Bronchial epithelial cell (primary cell): ENCODE measurements around the gene RAB3IL1. TPM values are rescaled to one million over a fixed set of nuclear protein-coding genes. Genes with fewer than 3 reads are reported as not detected.

Experiments
- DNase-seq: peaks from one replicate; pipeline ENCODE4 v3.0.0-alpha.2; 2010; ENCODE audit warnings: low read depth
- FAIRE-seq: peaks from 2 replicates; lab custom pipeline; 2011; peaks lifted over from hg19 to GRCh38; lab: Jason Lieb, UNC
- H3K27me3 ChIP-seq: 2 replicates; pipeline ENCODE4 v1.5.1; 2011; ENCODE audit warnings: low read length; ENCODE audit not compliant: control insufficient read depth, insufficient read depth
- H3K36me3 ChIP-seq: 2 replicates; pipeline ENCODE4 v1.5.1; 2011; ENCODE audit warnings: low read length; ENCODE audit not compliant: control insufficient read depth, insufficient read depth
- H3K4me3 ChIP-seq: 2 replicates; pipeline ENCODE4 v1.5.1; 2011; ENCODE audit warnings: mild to moderate bottlenecking, low read depth, low read length, control low read depth
- CTCF ChIP-seq: IDR thresholded peaks from 2 replicates; pipeline ENCODE4 v1.5.1; 2011; ENCODE audit warnings: mild to moderate bottlenecking, moderate library complexity, low read length, control low read depth, inconsistent platforms; ENCODE audit not compliant: insufficient read depth, severe bottlenecking
- total RNA-seq: library from RNA; depleted of rRNA; stranded (reverse); fragments of >200 nt; gene quantifications from 2 replicates; pipeline ENCODE4 v1.2.1, GENCODE V29; 2014

RAB3IL1 gene
- total RNA-seq, 1 donor from 2014 or later: 1.1 TPM

- DNase-seq (no peak), FAIRE-seq (no peak)
- Histone ChIP-seq H3K36me3 (peaks cover 7% of the 10 kb centered on the region), H3K4me3 (no peak overlapping the region), H3K27me3 (no peaks in the 10 kb centered on the region)
- TF ChIP-seq CTCF: no peak
Observed at GRCh38 chr11:61869708-61870451, 47.5 kb downstream of the RAB3IL1 start.

- no peak for TF ChIP-seq CTCF
- H3K4me3 ChIP-seq: no peak overlapping the region
- peaks cover 8% of the 10 kb centered on the region for H3K36me3 ChIP-seq
- no peaks in the 10 kb centered on the region for H3K27me3 ChIP-seq
- FAIRE-seq: no peak
- DNase-seq: no peak
Observed at GRCh38 chr11:61869429-61869707, 48.0 kb downstream of the RAB3IL1 start.

- FAIRE-seq (no peak), DNase-seq (no peak)
- no peaks in the 10 kb centered on the region for H3K27me3 ChIP-seq
- no peak for TF ChIP-seq CTCF
- H3K4me3 ChIP-seq: no peak overlapping the region
- H3K36me3 ChIP-seq: peaks cover 8% of the 10 kb centered on the region
Observed at GRCh38 chr11:61868571-61869428, 48.6 kb downstream of the RAB3IL1 start.

- peaks cover 12% of the 10 kb centered on the region for H3K36me3 ChIP-seq
- DNase-seq (no peak), FAIRE-seq (no peak)
- no peaks in the 10 kb centered on the region for H3K27me3 ChIP-seq
- no peak for TF ChIP-seq CTCF
- H3K4me3 ChIP-seq: no peak overlapping the region
Observed at GRCh38 chr11:61866958-61867343, 50.4 kb downstream of the RAB3IL1 start.

- Histone ChIP-seq H3K36me3 (peaks cover 15% of the 10 kb centered on the region), H3K27me3 (no peaks in the 10 kb centered on the region), H3K4me3 (no peak overlapping the region)
- no peak for FAIRE-seq
- peak; percentile 36 for DNase-seq
- TF ChIP-seq CTCF: no peak
Observed at GRCh38 chr11:61866231-61866957, 51.0 kb downstream of the RAB3IL1 start.
